ENCODE results near the gene SART3.

DNA sequence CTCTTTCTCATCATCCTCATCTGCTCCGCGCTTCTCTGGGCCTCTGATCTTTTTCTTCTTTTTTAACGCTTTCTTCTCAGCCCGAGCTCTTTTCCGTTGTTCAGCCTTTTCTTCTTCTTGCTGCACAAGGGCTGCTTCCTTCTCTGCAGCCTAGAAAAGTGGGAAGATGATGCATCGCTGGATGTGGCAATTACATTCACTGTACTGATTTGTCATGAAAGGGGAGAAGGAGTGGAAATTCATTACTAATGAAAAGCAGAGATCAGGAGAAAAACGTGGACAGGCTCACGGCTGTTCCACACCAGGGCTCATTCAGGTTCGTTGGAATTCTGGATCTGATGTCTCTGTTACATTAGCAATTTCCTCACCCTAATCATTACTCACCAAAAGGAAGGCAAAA is 30.8 kb downstream of the SART3 start:
- TF ChIP-seq, protein P1, sequence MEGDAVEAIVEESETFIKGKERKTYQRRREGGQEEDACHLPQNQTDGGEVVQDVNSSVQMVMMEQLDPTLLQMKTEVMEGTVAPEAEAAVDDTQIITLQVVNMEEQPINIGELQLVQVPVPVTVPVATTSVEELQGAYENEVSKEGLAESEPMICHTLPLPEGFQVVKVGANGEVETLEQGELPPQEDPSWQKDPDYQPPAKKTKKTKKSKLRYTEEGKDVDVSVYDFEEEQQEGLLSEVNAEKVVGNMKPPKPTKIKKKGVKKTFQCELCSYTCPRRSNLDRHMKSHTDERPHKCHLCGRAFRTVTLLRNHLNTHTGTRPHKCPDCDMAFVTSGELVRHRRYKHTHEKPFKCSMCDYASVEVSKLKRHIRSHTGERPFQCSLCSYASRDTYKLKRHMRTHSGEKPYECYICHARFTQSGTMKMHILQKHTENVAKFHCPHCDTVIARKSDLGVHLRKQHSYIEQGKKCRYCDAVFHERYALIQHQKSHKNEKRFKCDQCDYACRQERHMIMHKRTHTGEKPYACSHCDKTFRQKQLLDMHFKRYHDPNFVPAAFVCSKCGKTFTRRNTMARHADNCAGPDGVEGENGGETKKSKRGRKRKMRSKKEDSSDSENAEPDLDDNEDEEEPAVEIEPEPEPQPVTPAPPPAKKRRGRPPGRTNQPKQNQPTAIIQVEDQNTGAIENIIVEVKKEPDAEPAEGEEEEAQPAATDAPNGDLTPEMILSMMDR (IDR thresholded peaks at IDR 0.05): no peak
- TF ChIP-seq POLR2AphosphoS5 (IDR thresholded peaks at IDR 0.05): no peak
- no peak for TF ChIP-seq POLR2A (IDR thresholded peaks at IDR 0.05)

Data from prostate gland (tissue), 2 donors.